Glomerular endothelial cell (primary cell): ENCODE results near the gene PPHLN1. TPM values are rescaled to one million over a fixed set of nuclear protein-coding genes. Genes with fewer than 3 reads are reported as not detected.

ENCODE experiments used
- DNase-seq: peaks from one replicate; pipeline ENCODE4 v3.0.0-alpha.2; 2011; ENCODE audit warnings: low read depth, low spot score; ENCODE audit errors: extremely low read depth
- total RNA-seq: library from RNA; depleted of rRNA; stranded (reverse); fragments of >200 nt; gene quantifications from 2 replicates; pipeline ENCODE4 v1.2.3, GENCODE V29; 2015

PPHLN1 gene
- total RNA-seq, result 64.8 and 80.5 TPM in 2 replicates

- DNase-seq, result no peak
Measured at GRCh38 chr12:42325653-42326474, at the start of gene PPHLN1, which contains the start of gene ZCRB1. TSS of gene PPHLN1 (plus strand) at chr12:42326167. CDS start at chr12:42335903, 9,736 bp downstream. TSS of gene ZCRB1 (minus strand) at chr12:42326094. CDS start at chr12:42324102, 1,992 bp downstream.

GRCh38 chr12:42277396-42278127 is 48.4 kb upstream of the PPHLN1 start:
- DNase-seq, result no peak

- DNase-seq, result no peak
Measured at GRCh38 chr12:42278128-42278510, 47.8 kb upstream of the PPHLN1 start.

GRCh38 chr12:42281278-42281677 is 44.7 kb upstream of the PPHLN1 start:
- no peak for DNase-seq

GRCh38 chr12:42281844-42282243 is 44.1 kb upstream of the PPHLN1 start:
- no peak for DNase-seq

GRCh38 chr12:42282294-42282693 is 43.7 kb upstream of the PPHLN1 start:
- DNase-seq, result no peak

GRCh38 chr12:42283739-42284138 is 42.2 kb upstream of the PPHLN1 start:
- DNase-seq, result no peak

GRCh38 chr12:42284157-42284556 is 41.8 kb upstream of the PPHLN1 start:
- no peak for DNase-seq

- DNase-seq, result no peak
Measured at GRCh38 chr12:42284876-42285275, 41.1 kb upstream of the PPHLN1 start.

- no peak for DNase-seq
Measured at GRCh38 chr12:42285431-42285830, 40.5 kb upstream of the PPHLN1 start.

- no peak for DNase-seq
Measured at GRCh38 chr12:42286741-42287140, 39.2 kb upstream of the PPHLN1 start.

GRCh38 chr12:42288544-42288943 is 37.4 kb upstream of the PPHLN1 start:
- DNase-seq, result no peak

GRCh38 chr12:42291680-42292079 is 34.3 kb upstream of the PPHLN1 start:
- no peak for DNase-seq

GRCh38 chr12:42296503-42297109 is 29.4 kb upstream of the PPHLN1 start:
- DNase-seq, result no peak

- DNase-seq, result no peak
Measured at GRCh38 chr12:42298887-42299286, 27.1 kb upstream of the PPHLN1 start.

- DNase-seq, result no peak
Measured at GRCh38 chr12:42299392-42300308, 26.3 kb upstream of the PPHLN1 start.

GRCh38 chr12:42306297-42306696 is 19.7 kb upstream of the PPHLN1 start:
- DNase-seq, result no peak

- DNase-seq, result no peak
Measured at GRCh38 chr12:42308390-42308789, 17.6 kb upstream of the PPHLN1 start.

GRCh38 chr12:42309996-42310395 is 16.0 kb upstream of the PPHLN1 start:
- no peak for DNase-seq

- DNase-seq, result no peak
Measured at GRCh38 chr12:42315108-42315507, 10.9 kb upstream of the PPHLN1 start.
